GM18505 (cell line): ENCODE data around the gene PIK3CB.
"Not testable (repeated sequence)": the region's sequence is repeated elsewhere in the genome, so short reads cannot be mapped to it uniquely, and the experiment has no call there.

Source experiments
- ATAC-seq: cut with Tn5 transposase; IDR thresholded peaks from one replicate; pipeline ENCODE4 v1.9.1; 2021; ENCODE audit not compliant: unreplicated experiment
- POLR2A ChIP-seq: IDR thresholded peaks from 4 replicates; pipeline ENCODE4 v1.6.1; 2011; ENCODE audit warnings: borderline replicate concordance; ENCODE audit not compliant: insufficient read depth, insufficient read length; ENCODE audit errors: extremely low read depth

PIK3CB gene

GRCh38 chr3:138774529-138775253, 60.0 kb downstream of the PIK3CB start:
- TF ChIP-seq POLR2A = no peak
- ATAC-seq = no peak

DNA sequence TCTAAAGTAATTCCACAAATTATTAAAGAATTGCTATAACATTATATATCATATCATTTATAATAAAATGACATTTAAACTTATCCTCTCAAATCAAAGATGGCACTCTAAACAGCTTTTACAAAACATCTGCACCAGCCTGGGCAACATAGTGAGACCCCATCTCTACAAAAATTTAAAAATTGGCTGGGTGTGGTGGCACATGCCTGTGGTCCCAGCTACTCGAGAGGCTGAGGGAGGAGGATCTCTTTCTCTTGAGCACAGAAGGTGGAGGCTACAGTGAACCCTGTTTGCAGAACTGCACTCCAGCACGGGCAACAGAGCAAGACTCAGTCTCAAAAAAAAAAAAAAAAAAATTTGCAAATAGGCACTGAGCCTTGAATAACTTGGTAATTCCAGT, 63.1 kb downstream of the PIK3CB start:
- ATAC-seq = no peak
- TF ChIP-seq POLR2A = no peak

DNA sequence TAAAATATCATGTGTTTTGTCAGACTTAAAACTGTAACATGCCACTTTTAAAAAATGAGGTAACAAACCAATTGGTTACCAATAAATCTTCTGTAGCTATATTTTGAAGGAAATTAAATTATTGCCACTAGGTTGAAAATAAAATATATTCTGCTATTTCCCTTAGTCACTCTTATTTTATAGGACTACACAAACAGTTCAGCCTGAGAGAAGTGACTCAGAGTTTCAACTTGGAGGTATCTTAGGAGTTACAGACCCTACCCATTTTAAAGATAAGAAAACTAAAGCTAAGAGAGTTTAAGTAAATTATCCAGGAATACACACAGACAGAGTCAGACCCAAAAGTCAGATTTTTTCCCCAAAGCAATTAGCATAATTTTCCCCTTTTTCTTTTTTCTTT, 65.1 kb downstream of the PIK3CB start:
- no peak for ATAC-seq
- TF ChIP-seq POLR2A = no peak

- no peak for TF ChIP-seq POLR2A
These were observed 65.8 kb downstream of the PIK3CB start for GRCh38 chr3:138768946-138769345.

DNA sequence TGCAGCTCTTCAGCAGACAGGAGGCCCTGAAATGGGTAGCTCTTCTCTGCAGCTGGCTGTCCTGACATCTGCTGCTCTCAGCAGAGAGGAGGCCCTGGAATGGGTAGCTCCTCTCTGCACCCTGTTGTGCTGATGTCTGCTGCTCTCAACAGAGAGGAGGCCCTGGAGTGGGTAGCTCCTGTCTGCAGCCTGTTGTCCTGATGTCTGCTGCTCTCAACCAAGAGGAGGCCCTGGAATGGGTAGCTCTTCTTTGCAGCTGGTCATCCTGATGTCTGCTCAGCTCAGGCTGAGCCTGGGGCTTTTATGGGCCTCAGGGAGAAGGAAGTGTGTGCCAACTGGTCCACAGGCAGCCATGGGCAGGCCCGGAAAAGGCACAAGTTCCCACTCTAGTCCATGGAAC, 66.6 kb downstream of the PIK3CB start:
- ATAC-seq = no peak
- TF ChIP-seq POLR2A = no peak

More at GRCh38 chr3:138768946-138769345, 65.8 kb downstream of the PIK3CB start:
- no peak for ATAC-seq

DNA sequence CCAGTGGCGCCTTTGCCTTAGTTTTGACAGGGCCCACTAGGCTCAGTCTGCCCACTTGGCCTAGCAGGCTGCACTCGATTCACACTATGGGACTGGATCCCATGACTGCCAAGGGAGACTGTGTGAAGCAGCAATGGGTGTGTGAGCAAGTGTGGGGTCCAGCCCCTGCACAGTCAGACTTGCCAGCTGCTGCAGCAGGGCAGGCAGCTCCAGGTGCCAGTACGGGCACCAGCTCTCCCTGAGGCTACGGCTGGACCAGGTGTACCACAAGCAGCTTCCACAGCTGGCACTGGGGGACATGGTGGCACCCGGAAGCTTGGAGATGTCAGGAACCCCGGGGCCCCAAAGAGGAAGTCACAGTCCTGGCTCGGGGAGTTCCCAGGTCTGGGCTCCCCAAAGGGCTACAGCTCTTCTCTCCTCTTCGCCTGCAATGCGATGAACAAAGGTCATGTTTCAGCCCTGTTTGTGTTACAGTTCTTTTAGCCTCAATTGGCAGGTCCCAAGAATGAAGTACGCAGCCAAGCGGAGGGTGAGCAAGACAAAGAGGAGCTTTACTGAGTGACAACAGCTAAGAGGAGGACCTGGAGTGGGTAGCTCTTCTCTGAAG, 67.1 kb downstream of the PIK3CB start:
- ATAC-seq = no peak

GRCh38 chr3:138761002-138761401, 73.7 kb downstream of the PIK3CB start:
- TF ChIP-seq POLR2A = no peak
- ATAC-seq = no peak

More for the DNA sequence above, 67.1 kb downstream of the PIK3CB start:
- no peak for TF ChIP-seq POLR2A

DNA sequence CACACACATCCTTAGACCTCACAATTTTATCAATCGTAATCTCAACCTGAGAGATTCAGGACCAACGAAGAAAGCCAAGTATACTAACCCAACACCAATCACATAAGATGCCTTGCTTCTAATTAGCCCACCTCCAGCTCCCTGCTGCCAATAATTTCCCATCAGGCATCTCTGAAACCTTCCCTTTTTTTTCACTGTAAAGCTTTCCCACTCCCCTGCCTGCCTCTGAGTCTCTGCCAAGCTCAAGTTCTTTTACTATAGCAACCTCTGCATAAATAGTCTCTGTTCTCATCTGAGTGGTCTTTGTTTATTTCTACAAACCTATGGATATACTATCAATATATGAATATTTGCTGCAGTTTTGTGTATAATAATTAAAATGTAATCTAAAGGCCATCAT, 86.5 kb downstream of the PIK3CB start:
- no peak for TF ChIP-seq POLR2A
- no peak for ATAC-seq

GRCh38 chr3:138747225-138747624, 87.5 kb downstream of the PIK3CB start:
- ATAC-seq = no peak
- TF ChIP-seq POLR2A = no peak

GRCh38 chr3:138740072-138740471, 94.7 kb downstream of the PIK3CB start:
- no peak for ATAC-seq
- no peak for TF ChIP-seq POLR2A

DNA sequence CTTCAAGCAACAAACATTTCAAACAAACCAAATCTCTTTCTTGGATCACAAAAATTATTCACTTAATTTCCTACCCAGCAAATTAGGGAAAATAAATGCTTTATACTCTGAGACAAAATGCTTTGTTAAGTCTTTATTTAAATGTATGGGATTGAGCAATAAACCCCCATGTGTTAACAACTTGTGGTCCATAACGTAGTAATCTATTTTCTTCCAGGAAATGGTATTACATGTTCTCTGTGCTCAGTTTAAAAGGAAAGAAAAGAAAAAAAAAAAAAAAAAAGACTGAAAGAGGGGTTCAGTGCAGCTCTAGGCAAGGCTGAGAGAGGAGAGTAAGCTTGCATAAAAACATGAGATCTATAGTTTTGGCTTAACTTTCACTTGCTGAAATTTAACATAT, 102.3 kb downstream of the PIK3CB start:
- ATAC-seq = no peak
- TF ChIP-seq POLR2A = no peak

DNA sequence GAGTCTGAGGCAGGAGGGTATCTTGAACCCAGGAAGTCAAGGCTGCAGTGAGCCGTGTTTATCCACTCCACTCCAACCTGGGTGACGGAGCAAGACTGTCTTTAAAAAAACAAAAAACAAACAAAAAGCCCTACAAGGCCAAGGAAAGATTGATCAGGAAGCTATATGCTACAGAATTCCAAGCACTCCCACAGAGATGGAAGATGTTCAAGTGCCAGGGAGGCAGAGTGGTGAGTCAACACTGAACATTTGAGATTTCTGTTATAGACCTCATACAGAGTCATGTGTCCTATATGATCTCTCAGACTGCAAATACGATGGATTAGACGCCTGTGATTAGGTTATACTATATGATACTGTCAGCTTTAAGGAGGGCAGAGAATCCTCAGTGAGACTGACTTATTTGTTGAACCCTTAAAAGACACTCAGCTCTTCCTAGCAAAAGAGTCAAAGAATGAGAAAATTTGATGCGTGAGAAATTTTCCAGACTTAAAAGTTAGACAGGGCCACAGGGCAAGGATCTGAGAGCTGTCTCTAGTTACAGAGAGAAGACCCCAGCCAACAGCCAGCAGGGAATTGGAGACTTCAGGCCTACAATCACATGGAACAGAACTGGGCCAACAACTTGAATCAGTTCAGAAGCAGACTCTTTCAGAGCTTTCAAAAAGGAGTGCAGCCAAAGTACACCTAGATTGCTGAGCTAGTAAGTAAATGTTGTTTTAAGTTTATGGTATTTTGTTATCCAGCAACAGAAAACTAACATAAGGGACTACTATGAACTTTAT, 107.6 kb downstream of the PIK3CB start:
- no peak for ATAC-seq
- no peak for TF ChIP-seq POLR2A

DNA sequence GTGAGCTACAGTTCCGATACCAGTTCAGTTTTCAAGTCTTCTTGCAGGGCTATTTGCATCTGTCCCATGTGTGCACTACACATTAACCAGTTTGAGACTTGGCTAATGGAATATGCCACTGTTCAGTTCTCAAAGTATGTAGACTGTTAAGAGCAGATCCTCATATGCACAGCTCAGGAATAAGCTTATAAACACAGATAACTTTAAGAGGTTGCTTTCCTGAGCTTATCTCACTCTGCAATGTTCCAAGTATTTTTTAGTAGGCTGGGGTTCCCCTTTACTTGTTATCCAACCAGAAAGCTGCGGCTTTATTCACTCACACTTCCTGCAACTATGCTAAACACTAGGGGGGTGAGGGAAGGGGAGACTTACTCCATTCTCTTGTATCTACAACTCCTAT, 108.7 kb downstream of the PIK3CB start:
- ATAC-seq = not testable (repeated sequence)

DNA sequence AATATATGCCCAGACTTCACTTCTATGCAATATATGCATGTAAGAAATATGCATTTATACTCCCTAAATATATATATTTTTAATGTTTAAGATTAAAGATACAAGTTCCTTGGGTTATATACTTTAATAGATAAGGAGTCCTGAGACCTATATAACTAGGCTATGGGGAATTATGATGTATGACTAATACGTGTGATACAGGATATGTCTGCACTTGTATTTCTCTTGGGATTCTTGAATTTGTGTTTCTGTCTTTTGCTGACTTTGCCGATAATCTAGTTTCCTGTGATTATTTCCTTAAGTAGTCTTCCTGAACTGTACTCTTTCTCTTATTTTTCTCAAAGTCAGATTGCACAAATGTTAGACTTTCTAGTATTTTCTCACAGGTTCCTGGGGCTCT, 109.6 kb downstream of the PIK3CB start:
- TF ChIP-seq POLR2A = no peak
- ATAC-seq = no peak

- no peak for TF ChIP-seq POLR2A
- ATAC-seq = no peak
These were observed 110.3 kb downstream of the PIK3CB start for GRCh38 chr3:138724443-138724842.

DNA sequence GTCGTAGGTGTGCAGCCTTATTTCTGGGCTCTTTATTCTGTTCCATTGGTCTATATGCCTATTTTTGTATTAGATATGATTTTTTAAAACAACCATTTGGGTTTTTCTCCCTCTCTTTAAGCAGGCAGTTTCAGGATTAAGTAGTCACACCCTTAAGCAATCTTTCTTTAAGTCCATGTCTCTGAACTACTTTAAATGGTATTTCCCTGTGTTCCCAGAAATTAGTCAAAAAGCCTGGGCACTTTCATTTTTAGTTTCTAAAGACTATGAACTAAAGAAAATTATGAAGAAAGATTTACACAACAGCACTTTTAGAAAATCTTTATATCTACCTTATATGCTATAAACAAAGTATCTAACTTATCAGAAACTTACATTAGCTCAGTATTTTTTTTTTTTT, 115.9 kb downstream of the PIK3CB start:
- ATAC-seq = no peak
- TF ChIP-seq POLR2A = no peak
